HT1080 (cell line): ENCODE data around the gene ECE1. TPM values are rescaled to one million over a fixed set of nuclear protein-coding genes. Genes with fewer than 3 reads are reported as not detected.
A peak's percentile ranks its signal among the peaks of the same experiment; 100 is the strongest.
"Not testable (repeated sequence)": the region's sequence is repeated elsewhere in the genome, so short reads cannot be mapped to it uniquely, and the experiment has no call there.

Experiments used
- DNase-seq: peaks from one replicate; pipeline ENCODE4 v3.0.0-alpha.2; 2015; ENCODE audit warnings: low read depth
- total RNA-seq: library from RNA; depleted of rRNA; stranded (reverse); fragments of >200 nt; shearing (Covaris generic); gene quantifications from 2 replicates; pipeline ENCODE4 v1.2.3, GENCODE V29; 2014; rRNA removed

Gene ECE1
- total RNA-seq, 1 experiment from 2014 or later: 72.6 TPM

DNA sequence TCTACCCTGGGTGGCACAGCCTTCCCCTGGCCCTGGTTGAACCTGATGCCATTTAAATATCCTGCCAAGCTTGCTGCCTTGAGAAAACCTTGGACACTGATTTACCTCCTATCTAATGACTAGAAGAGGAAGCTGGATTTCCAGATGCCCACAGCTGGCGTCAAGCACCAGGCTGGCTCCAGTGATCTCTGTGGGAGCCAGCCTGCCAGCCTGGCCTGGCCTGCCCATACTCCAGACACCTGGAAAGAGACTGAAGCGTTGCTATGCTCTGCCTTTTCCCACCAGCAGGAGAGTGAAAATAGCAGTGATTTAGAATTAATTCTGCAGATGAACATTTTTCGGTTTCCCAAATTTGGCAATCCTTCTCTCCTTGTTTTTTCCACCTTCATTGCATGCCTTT is 102.0 kb downstream of the ECE1 start:
- no peak for DNase-seq

DNA sequence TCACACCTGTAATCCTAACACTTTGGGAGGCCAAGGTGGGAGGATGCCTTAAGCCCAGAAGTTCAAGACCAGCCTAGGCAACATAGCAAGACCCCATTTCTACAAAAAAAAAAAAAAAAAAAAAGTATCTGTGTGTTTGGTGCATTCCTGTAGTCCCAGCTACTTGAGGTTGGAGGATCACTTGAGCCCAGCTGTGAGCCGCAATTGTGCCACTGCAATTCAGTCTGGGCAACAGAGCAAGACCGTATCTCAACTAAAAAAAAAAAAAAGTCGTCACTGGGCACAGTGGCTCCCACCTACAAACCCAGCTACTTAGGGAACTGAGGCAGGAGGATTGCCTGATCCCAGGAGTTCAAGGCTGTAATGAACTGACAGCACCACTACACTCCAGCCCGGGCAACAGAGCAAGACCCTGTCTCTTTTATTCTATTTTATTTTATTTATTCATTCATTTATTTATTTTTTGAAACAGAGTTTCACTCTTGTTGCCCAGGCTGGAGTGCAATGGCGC is 105.0 kb downstream of the ECE1 start:
- DNase-seq: no peak

DNA sequence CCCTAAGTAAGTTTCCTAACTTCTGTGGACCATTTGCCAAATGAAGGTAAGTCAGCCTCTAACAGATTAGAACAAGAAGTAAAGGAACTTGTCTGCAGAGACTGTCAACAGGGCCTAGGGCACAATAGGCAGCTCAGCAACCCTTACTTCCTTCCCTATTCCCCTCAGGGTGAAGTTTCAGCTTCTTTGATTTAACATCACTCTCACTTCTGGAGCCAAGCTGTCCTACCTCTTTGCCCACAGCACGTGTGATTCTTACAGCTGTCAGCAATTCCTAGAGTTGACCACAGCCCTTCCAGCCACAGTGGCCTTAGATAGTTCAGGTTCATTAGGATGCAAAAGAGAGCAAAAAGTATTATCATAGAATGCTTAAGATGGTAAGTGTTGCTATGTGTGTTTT is 106.0 kb downstream of the ECE1 start:
- no peak for DNase-seq

DNA sequence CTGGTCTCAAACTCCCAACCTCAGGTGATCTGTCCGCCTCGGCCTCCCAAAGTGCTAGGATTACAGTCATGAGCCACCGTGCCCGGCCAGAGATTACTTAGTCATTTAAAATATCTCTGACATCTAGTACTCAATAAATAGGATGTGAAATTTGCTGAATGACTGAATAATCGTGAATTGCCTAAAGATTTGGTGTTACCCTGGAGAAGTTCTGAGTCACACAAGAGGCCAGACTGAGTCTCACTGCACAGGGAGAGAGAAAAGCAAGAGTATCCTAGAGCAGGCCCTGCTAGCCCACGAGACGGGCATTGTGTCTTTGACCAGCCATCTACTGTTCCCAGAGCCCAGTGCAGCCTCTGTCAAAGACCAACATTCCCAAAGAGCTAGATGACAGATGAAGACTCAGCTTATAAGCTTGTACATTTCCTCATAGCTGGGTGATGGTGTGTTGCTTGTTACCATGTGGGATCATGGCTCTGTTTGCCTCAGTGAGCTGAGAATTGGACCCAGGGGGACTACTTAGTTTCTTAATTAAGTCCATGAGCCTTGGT is 108.0 kb downstream of the ECE1 start:
- no peak for DNase-seq

DNA sequence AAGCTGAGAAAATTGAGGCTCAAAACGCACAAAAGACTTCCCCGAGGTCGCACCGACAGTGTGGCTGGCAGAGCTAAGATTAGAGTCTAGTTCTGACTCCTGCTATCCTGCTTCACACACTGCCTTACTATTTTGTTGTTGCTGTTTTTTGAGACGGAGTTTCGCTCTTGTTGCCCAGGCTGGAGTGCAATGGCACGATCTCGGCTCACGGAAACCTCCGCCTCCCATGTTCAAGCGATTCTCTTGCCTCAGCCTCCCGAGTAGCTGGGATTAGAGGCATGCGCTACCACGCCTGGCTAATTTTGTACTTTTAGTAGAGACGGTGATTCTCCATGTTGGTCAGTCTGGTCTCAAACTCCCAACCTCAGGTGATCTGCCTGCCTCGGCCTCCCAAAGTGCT is 112.0 kb downstream of the ECE1 start:
- not testable (repeated sequence) for DNase-seq

DNA sequence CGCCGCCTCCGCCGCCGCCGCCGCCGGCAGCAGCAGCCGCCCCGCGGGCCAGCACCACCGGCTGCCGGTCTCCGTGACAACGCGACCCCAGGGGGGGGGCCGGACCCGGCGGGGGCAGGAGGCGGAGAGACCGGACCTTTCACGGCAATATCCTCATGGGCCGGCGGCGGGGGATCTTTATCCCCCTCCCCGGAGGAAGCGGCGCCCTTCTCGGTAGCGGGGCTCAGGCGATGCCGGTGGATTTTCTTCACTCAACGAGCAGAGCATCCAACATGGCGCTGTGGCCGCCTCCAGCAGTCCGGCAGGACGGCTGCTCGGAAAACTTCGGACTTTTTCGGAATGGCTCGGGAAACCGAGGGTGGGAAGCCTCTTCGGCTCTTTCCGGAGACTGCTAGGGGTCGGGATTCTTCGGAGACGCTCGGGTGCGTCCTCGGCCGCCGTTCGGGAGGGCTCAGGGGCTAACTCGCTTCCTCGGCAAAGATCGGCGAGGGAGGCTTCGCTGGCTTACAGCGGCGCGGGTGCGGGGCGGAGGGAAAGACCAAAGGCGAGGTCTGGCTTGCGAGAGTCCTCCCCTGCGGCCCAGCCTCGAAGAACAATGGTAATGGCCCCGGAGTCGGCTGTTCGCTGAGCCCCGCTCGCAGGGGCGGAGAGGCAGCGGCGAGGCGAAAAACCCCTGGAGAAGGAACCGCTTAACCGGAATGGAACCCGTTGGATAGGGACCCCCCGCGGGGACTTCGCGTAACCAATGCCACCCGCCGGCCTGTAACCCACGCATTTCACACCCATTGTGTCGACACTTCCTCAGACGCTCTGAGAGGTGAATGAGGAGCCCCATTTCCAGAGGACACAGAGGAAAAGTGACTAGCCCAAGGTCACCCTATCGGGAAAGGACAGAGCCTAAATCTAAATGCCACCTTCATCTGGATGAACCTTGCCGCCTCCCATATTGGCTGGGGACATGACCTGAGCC is 113.4 kb downstream of the ECE1 start, which contains the start of gene EIF4G3:
TSS of gene EIF4G3 (minus strand) at position 312 of the 970 bp plus-strand sequence. CDS start 174,155 bp downstream, outside the sequence.
- peak; percentile 95 for DNase-seq

DNA sequence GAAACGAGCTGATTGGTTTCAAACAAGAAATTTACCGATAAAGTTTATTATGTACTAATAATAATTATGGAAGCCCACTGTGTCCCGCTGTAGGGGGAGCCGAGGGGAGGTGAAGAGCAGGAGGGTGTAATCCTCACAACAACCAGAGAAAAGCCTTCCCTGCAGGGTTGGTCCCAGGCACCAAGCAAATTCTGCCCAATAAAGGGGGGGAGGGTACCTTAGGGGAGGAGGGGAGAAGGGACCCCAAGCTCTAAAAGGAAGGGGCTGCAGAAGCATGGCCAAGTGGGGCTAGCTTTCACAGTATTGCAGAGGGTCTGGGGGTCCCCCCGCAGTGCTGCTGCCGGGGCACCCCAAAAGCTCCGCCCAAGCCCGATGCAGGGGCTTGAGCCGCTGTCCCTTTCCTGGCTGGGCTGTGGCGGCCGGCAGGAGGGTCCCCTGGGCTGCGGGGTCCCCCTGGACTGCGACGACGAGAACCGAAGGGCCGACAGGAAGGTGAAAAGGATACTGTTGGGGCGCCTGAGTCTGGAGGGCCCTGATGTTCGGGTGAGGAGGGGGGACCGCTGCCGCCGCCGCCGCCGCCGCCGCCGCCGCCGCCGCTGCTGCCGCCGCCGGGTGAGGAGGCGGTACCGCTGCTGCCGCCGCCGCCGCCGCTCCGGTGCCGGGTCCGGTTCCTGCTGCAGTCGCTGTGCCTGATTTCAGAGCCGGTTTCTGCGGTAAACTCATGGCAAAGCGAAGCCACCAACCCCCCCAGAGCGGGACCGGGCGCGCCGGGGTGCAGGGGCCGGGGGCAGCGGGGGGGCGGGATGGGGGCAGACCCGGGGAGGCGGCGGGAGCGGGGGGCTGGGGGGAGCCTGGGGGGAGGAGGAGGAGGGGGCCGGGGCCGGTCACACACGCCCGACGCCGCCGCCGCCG is 114.3 kb downstream of the ECE1 start:
- DNase-seq: no peak

DNA sequence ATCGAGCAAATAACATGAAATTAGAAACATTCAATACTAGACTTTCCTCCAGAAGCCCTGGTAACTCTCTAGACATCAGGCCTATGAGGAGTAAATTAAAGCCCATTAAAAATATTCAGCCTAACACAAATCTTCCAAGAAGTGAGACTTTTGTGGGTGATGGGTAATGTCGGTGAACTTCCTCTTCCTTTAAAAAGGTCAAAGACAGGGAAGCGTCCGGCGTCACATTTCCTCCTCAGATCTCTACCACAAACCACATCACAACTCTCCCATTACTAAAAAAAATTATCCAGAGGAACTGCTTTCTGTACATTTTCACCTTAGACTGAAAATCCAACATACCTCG is 115.0 kb downstream of the ECE1 start:
- DNase-seq: peak; percentile 62

DNA sequence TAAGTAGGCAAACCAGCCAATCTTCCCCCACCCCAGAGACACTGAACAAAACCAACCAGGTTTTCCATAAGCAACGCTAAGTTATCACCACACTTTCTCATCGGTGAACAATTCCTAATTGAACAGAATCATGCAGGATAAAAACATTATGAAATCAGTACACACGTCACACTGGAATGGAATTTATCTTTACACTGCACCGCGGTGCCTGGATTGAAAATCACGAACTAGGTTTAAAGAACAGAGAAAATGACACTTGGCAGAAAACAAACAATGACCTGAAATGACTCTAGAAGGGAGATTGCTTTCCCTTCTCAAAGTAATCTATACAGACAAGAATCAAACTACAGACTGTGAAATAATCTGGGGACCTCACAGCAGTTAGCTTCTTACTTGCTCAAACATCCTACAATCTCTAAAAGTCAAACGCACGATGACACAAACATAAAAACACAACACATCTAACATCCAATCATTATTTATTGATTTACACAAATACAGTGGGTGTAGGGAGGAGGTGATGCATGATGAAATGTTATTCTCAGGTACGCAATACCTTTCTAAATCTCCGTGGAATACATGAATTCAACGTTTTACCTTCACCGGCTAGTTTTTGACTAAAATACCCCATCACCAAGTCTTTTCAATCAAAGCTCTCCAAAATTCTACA is 115.5 kb downstream of the ECE1 start:
- DNase-seq: no peak

DNA sequence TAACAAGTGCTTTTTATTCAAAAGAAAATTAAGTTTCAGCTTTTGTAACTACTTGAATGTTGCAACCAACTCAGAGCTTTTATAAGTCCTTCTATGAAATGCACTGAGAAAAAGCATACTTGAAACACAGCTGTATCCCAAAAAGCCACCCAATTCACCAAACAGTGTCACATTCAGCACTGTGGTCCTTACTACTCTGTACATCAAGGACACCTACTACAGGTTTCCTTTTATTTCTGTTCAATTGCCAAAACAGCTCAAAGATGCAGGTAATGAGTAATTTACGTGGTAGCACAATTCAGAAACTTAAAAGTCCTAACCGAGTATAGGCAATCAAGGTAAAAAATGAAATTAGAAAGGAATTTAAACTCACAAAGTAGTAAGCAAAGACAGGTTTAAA is 116.0 kb downstream of the ECE1 start:
- no peak for DNase-seq

DNA sequence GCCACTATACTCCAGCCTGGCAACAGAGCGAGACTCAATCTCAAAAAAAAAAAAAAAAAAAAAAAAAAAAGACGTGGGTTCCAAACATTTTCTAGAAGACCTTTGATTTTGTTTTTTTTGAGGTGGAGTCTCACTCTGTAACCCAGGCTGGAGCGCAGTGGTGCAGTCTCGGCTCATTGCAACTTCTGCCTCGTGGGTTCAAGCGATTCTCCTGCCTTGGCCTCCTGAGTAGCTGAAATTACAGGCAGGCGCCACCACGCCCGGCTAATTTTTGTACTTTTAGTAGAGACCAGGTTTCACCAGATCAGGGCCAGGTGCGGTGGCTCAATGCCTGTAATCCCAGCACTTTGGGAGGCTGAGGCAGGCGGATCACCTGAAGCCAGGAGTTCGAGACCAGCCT is 117.2 kb downstream of the ECE1 start:
- DNase-seq: not testable (repeated sequence)

DNA sequence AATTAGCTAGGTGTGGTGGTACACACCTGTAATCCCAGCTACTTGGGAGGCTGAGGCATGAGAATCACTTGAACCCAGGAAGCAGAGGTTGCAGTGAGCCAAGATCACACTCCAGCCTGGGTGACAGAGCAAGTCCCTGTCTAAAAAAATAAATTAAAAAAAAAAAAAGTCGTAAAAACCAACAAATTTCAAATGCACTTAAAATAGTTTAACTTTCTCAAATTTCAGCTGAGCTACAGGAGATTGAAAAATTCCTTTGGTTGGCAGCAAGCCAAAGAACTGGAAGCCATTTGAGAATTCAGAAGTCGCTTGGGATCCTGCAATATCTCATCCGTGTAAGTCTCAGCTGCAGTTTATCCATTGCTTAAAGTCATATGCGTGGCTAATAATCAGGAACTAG is 119.4 kb downstream of the ECE1 start:
- DNase-seq: not testable (repeated sequence)

DNA sequence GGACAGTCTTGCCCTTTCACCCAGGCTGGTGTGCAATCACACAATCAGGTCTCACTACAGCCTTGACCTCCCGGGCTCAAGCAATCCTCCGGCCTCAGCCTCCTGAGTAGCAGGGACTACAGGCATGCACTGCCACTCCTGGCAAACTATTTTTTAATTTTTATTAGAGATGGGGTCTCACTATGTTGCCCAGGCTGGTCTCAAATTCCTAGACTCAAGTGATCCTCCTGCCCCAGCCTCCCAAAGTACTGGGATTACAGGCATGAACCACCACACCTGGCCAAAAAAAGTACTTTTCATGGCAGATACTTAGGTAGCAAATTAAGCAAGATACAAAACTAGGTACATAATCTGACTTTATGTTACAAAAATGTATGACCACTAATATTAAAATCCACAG is 121.8 kb downstream of the ECE1 start:
- no peak for DNase-seq

Other genes starting within 250 kb of the ECE1 start
- gene EIF4G3, start 113.6 kb downstream of the ECE1 start, total RNA-seq: 29.7 and 32.3 TPM in 2 replicates
- gene NBPF3, start 149.7 kb upstream of the ECE1 start, total RNA-seq: 12.3 and 13.2 TPM in 2 replicates
- not detected in 2 replicates for gene ALPL, start 219.0 kb upstream of the ECE1 start, total RNA-seq